MM.1S (cell line): Measurements from ENCODE around the gene TGM4.

Experiments
- EZH2 ChIP-seq: fragments of 300-600 bp; sonication (generic); optimal IDR thresholded peaks from 2 replicates; pipeline ENCODE3; 2017; ENCODE audit warnings: low read depth, mild to moderate bottlenecking, antibody characterized with exemption, low read length, mixed read lengths
- EZH2phosphoT487 ChIP-seq: fragments of 300-600 bp; sonication (generic); IDR thresholded peaks from 2 replicates; pipeline ENCODE4 v1.6.1; 2018; ENCODE audit warnings: antibody characterized with exemption, low read length

- TF ChIP-seq EZH2, result no peak
- no peak for TF ChIP-seq EZH2phosphoT487
Observed at GRCh38 chr3:44954962-44955361, 80.6 kb downstream of the TGM4 start.
